ENCODE results near the gene EMX1.

GRCh38 chr2:72982781-72983499 is 65.6 kb downstream of the EMX1 start:
- no peak for TF ChIP-seq CTCF (conservative IDR thresholded peaks at IDR 0.05; ENCODE audit: low read length)
- no peak for TF ChIP-seq EZH2phosphoT487 (IDR thresholded peaks at IDR 0.05; ENCODE audit: borderline replicate concordance, low read depth, low read length)
